H1 (cell line): ENCODE measurements around the gene GLIPR1.

Experiments used
- EGR1 ChIP-seq: IDR thresholded peaks from 2 replicates; pipeline ENCODE4 v1.6.1; 2011; ENCODE audit warnings: low read depth, low read length, borderline replicate concordance
- JUND ChIP-seq: IDR thresholded peaks from 2 replicates; pipeline ENCODE4 v1.6.1; 2011; ENCODE audit warnings: mild to moderate bottlenecking, improper control_type of control experiment, low read length
- RAD21 ChIP-seq, 2 experiments: IDR thresholded peaks in 1 of 2; conservative IDR thresholded peaks in 1 of 2; 2 replicates each; pipeline ENCODE4 v1.6.1; 2011; ENCODE audit warnings: low read depth in 2 of 2, low read length in 2 of 2, improper control_type of control experiment in 1 of 2, inconsistent platforms in 1 of 2, mild to moderate bottlenecking in 1 of 2, moderate library complexity in 1 of 2
- TF ChIP-seq, protein P1 (sequence below), 3 experiments: IDR thresholded peaks; 1 replicate in 2 of 3; 2 replicates in 1 of 3; pipeline versions ENCODE4 v1.5.1 to v1.6.1; 2011; ENCODE audit warnings: low read length in 3 of 3, mild to moderate bottlenecking in 3 of 3, inconsistent platforms in 2 of 3, low read depth in 1 of 3, moderate library complexity in 1 of 3; ENCODE audit not compliant: insufficient read depth in 1 of 3; ENCODE audit errors: control extremely low read depth in 1 of 3

DNA sequence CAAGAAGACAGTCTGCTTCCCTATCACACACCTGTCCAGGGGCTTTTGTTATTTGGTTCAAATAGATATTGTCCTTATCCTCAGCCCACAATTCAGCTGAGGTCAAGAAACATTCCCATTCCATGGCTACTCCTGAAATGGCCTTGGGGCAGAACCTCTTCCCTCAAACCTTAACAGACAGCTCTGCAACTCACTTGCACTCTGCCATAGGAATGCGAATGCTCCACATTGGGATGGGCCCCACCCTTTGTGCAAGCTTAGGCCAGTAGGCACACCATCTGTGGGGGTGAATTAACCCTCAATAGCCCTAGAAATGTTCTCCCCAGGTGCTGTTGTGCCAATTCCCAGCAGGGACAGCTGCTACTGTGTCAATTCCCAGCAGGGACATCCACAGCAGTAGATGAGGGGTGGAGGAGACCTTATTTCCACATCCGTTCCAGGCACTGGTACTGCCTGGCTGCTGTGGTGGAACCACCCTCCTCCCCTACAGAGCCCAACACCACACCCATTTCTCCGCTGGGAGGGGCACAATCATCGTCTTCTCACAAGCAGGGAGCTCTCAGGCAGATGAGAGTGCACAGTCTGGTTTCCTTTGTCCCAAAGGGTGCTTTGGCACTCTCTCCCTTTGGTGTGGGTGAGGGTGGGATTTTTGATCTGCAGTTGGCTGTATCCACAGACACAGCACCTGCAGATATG is 42.3 kb upstream of the GLIPR1 start:
- TF ChIP-seq RAD21 (IDR thresholded peaks at IDR 0.05 in 1 of 2, conservative IDR thresholded peaks at IDR 0.05 in 1 of 2; ENCODE audit: low read depth in 2 of 2, low read length in 2 of 2) (no peak), JUND (no peak), EGR1 (no peak)
- TF ChIP-seq, protein P1, sequence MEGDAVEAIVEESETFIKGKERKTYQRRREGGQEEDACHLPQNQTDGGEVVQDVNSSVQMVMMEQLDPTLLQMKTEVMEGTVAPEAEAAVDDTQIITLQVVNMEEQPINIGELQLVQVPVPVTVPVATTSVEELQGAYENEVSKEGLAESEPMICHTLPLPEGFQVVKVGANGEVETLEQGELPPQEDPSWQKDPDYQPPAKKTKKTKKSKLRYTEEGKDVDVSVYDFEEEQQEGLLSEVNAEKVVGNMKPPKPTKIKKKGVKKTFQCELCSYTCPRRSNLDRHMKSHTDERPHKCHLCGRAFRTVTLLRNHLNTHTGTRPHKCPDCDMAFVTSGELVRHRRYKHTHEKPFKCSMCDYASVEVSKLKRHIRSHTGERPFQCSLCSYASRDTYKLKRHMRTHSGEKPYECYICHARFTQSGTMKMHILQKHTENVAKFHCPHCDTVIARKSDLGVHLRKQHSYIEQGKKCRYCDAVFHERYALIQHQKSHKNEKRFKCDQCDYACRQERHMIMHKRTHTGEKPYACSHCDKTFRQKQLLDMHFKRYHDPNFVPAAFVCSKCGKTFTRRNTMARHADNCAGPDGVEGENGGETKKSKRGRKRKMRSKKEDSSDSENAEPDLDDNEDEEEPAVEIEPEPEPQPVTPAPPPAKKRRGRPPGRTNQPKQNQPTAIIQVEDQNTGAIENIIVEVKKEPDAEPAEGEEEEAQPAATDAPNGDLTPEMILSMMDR (IDR thresholded peaks at IDR 0.05; ENCODE audit: control extremely low read depth in 1 of 3, insufficient read depth in 1 of 3, low read depth in 1 of 3, low read length in 3 of 3): no peak
